HL-60 (cell line): ENCODE data around the gene LILRB4.

ENCODE experiments used
- DNase-seq, 2 experiments: peaks; one replicate each; pipeline ENCODE4 v3.0.0-alpha.2; 2010 to 2020; ENCODE audit warnings: low read depth in 1 of 2, low spot score in 1 of 2
- H3K27ac ChIP-seq: fragments of 250-450 bp; sonication (Bioruptor Pico); replicated peaks from 2 replicates; pipeline ENCODE4 v1.5.1; 2020; ENCODE audit warnings: mild to moderate bottlenecking, moderate library complexity
- H3K27me3 ChIP-seq: fragments of 250-450 bp; sonication (Bioruptor Pico); 2 replicates; pipeline ENCODE4 v1.5.1; 2021; ENCODE audit warnings: mild to moderate bottlenecking, moderate library complexity; ENCODE audit not compliant: insufficient read depth, poor library complexity, severe bottlenecking
- H3K4me3 ChIP-seq: replicated peaks from 2 replicates; pipeline ENCODE4 v1.5.1; 2011; ENCODE audit warnings: mild to moderate bottlenecking, control low read depth, low read length; ENCODE audit not compliant: insufficient read depth
- GABPA ChIP-seq: IDR thresholded peaks from 2 replicates; pipeline ENCODE4 v1.6.1; 2012; ENCODE audit warnings: low read depth
- POLR2AphosphoS5 ChIP-seq: IDR thresholded peaks from 2 replicates; pipeline ENCODE4 v1.6.1; 2012; ENCODE audit warnings: low read depth
- SPI1 ChIP-seq: IDR thresholded peaks from 2 replicates; pipeline ENCODE4 v1.6.1; 2012; ENCODE audit warnings: low read depth, mild to moderate bottlenecking, borderline replicate concordance
- TF ChIP-seq, protein P1 (sequence below): IDR thresholded peaks from 2 replicates; pipeline ENCODE4 v1.6.1; 2012; ENCODE audit warnings: low read depth; ENCODE audit not compliant: insufficient replicate concordance
- TF ChIP-seq, protein P2 (sequence below): IDR thresholded peaks from one replicate; pipeline ENCODE4 v1.5.1; 2011; ENCODE audit warnings: low read length, control low read depth, inconsistent platforms; ENCODE audit not compliant: insufficient read depth

The LILRB4 gene

DNA sequence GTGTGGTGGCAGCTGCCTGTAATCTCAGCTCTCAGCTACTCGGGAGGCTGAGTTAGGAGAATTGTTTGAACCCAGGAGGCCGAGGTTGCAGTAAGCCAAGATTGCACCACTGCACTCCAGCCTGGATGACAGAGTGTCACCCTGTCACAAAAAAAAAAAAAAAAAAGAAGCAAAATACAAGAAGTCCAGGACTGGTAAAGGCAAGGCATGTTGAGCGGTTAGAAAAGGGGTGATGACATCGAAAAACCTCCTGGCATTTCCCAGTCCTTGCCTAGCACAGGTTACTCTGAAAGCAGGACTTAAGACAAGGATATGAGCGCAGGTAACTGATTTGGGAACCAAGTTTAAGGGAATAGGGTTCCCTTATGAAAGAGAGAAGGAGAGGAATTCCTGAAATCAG lies 2.5 kb upstream of the LILRB4 start:
- Histone ChIP-seq H3K4me3 (no peak overlapping the region), H3K27me3 (peaks cover 3% of the 10 kb centered on the region), H3K27ac (no peak overlapping the region)
- no peak for DNase-seq
- TF ChIP-seq SPI1 (no peak), POLR2AphosphoS5 (no peak), GABPA (no peak)
- TF ChIP-seq, protein P1, sequence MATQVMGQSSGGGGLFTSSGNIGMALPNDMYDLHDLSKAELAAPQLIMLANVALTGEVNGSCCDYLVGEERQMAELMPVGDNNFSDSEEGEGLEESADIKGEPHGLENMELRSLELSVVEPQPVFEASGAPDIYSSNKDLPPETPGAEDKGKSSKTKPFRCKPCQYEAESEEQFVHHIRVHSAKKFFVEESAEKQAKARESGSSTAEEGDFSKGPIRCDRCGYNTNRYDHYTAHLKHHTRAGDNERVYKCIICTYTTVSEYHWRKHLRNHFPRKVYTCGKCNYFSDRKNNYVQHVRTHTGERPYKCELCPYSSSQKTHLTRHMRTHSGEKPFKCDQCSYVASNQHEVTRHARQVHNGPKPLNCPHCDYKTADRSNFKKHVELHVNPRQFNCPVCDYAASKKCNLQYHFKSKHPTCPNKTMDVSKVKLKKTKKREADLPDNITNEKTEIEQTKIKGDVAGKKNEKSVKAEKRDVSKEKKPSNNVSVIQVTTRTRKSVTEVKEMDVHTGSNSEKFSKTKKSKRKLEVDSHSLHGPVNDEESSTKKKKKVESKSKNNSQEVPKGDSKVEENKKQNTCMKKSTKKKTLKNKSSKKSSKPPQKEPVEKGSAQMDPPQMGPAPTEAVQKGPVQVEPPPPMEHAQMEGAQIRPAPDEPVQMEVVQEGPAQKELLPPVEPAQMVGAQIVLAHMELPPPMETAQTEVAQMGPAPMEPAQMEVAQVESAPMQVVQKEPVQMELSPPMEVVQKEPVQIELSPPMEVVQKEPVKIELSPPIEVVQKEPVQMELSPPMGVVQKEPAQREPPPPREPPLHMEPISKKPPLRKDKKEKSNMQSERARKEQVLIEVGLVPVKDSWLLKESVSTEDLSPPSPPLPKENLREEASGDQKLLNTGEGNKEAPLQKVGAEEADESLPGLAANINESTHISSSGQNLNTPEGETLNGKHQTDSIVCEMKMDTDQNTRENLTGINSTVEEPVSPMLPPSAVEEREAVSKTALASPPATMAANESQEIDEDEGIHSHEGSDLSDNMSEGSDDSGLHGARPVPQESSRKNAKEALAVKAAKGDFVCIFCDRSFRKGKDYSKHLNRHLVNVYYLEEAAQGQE, result no peak
- TF ChIP-seq, protein P2, sequence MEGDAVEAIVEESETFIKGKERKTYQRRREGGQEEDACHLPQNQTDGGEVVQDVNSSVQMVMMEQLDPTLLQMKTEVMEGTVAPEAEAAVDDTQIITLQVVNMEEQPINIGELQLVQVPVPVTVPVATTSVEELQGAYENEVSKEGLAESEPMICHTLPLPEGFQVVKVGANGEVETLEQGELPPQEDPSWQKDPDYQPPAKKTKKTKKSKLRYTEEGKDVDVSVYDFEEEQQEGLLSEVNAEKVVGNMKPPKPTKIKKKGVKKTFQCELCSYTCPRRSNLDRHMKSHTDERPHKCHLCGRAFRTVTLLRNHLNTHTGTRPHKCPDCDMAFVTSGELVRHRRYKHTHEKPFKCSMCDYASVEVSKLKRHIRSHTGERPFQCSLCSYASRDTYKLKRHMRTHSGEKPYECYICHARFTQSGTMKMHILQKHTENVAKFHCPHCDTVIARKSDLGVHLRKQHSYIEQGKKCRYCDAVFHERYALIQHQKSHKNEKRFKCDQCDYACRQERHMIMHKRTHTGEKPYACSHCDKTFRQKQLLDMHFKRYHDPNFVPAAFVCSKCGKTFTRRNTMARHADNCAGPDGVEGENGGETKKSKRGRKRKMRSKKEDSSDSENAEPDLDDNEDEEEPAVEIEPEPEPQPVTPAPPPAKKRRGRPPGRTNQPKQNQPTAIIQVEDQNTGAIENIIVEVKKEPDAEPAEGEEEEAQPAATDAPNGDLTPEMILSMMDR, result no peak

DNA sequence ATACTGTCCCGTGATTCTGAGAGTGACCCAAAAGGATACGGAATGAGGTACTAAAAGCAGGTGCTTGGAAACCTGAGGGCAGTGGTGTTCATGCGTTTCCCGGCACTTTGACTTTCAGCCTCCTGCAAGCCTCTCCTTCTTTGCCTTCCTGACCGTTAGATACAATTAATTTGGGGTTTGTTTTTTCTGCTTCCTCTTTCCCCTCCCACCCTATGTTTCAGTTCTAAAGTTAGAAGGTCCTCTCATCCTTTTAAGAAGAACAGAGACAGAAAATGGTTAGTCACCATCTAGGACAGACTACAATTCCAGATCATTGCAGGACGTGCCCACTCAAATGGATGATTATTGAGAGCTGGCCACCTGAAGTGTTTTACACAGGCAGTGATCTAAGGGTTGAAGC lies 1.8 kb upstream of the LILRB4 start:
- no peak overlapping the region for H3K27ac ChIP-seq
- H3K27me3 ChIP-seq, result peaks cover 3% of the 10 kb centered on the region

DNA sequence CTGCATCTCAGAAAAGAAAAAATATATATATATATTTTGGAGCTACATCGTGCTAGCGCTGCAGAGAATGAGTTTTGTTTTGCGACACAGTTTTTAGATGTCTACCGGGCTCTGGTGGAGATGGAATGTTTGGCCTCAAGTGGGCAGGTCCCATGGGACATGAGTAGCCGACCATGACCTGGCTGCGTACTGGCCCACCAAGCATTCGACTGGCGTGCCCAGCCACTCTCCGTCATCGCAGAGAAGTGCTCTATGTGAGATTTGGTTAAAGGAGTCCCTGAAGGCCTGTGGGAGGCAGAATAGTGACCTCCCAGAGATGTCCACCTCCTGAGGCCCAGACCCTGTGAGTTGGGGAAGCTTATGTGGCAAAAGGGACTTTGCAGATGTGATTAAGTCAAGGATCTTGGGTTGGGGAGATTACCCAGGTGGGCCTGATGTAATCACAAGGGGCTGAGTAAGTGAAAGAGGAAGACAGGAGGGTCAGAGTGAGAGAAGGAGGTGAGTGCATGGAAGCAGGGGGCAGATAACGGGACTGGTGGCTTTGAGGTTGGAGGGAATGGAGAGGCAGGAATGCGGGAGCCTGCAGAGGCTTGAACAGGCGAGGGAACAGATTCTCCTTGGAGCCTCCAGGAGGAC lies 821 bp upstream of the LILRB4 start:
- no peak for DNase-seq
- Histone ChIP-seq H3K27me3 (peaks cover 3% of the 10 kb centered on the region), H3K27ac (no peak overlapping the region), H3K4me3 (no peak overlapping the region)
- TF ChIP-seq, protein P2, result no peak
- no peak for TF ChIP-seq GABPA
- no peak for TF ChIP-seq SPI1
- no peak for TF ChIP-seq POLR2AphosphoS5
- TF ChIP-seq, protein P1, result no peak

More for the DNA sequence above, 1.8 kb upstream of the LILRB4 start:
- no peak overlapping the region for H3K4me3 ChIP-seq
- TF ChIP-seq GABPA (no peak), SPI1 (no peak), POLR2AphosphoS5 (no peak)
- TF ChIP-seq, protein P1, result no peak
- TF ChIP-seq, protein P2, result no peak
- DNase-seq, result peak in 1 of 2 experiments; percentile 35
